HFFc6 (cell line): ENCODE measurements around the gene KLHL29. TPM values are rescaled to one million over a fixed set of nuclear protein-coding genes. Genes with fewer than 3 reads are reported as not detected.

Source experiments
- DNase-seq: peaks from one replicate; pipeline ENCODE4 v3.0.0-alpha.2; 2018
- H3K27ac Mint-ChIP-seq: 2 replicates; pipeline ENCODE4 v1.8.0; 2020; ENCODE audit warnings: mild to moderate bottlenecking, mixed read lengths
- H3K27me3 Mint-ChIP-seq: 2 replicates; pipeline ENCODE4 v1.8.0; 2021; ENCODE audit warnings: mild to moderate bottlenecking, moderate library complexity, mixed read lengths; ENCODE audit not compliant: insufficient read depth
- H3K36me3 Mint-ChIP-seq: 2 replicates; pipeline ENCODE4 v1.8.0; 2021; ENCODE audit warnings: low read depth, mixed read lengths
- H3K4me1 Mint-ChIP-seq: 2 replicates; pipeline ENCODE4 v1.8.0; 2020; ENCODE audit warnings: low read depth, mixed read lengths
- H3K4me3 Mint-ChIP-seq: 2 replicates; pipeline ENCODE4 v1.8.0; 2020; ENCODE audit warnings: mild to moderate bottlenecking, moderate library complexity, mixed read lengths
- H3K9me3 Mint-ChIP-seq: 2 replicates; pipeline ENCODE4 v1.8.0; 2020; ENCODE audit warnings: mild to moderate bottlenecking, mixed read lengths
- CTCF ChIP-seq: fragments of 200-600 bp; sonication (generic); IDR thresholded peaks from 2 replicates; pipeline ENCODE4 v1.5.0; 2021; ENCODE audit warnings: antibody characterized with exemption, mild to moderate bottlenecking
- total RNA-seq, 6 experiments: library from RNA; stranded (reverse); fragmentation: NEBNext Ultra II Directional; extraction: Animal tissue kit (Norgen Biotek cat#: 25700); gene quantifications; 2 replicates in 1 of 6; 3 replicates in 5 of 6; pipeline ENCODE4 v1.2.3, GENCODE V29; 2021

Gene KLHL29
- total RNA-seq, 6 experiments from 2014 or later: 7.4 to 9.7 (median 8.6) TPM

- Mint-ChIP-seq H3K27ac (no peak overlapping the region), H3K4me3 (peak overlapping the region; percentile 52; the same call in 1 of the 2 replicates), H3K4me1 (peaks cover 5% of the 10 kb centered on the region), H3K27me3 (no peaks in the 10 kb centered on the region), H3K36me3 (no peaks in the 10 kb centered on the region), H3K9me3 (no peaks in the 10 kb centered on the region)
- no peak for TF ChIP-seq CTCF
- no peak for DNase-seq
Measured at GRCh38 chr2:23532391-23533337, 147.7 kb downstream of the KLHL29 start.

GRCh38 chr2:23533338-23533695 is 148.3 kb downstream of the KLHL29 start:
- peaks cover 11% of the 10 kb centered on the region for H3K4me1 Mint-ChIP-seq
- H3K9me3 Mint-ChIP-seq: no peaks in the 10 kb centered on the region
- H3K27me3 Mint-ChIP-seq: no peaks in the 10 kb centered on the region
- no peak for DNase-seq
- H3K27ac Mint-ChIP-seq: no peak overlapping the region
- no peaks in the 10 kb centered on the region for H3K36me3 Mint-ChIP-seq
- TF ChIP-seq CTCF: no peak
- H3K4me3 Mint-ChIP-seq: no peak overlapping the region

GRCh38 chr2:23534771-23535170 is 149.8 kb downstream of the KLHL29 start:
- no peaks in the 10 kb centered on the region for H3K9me3 Mint-ChIP-seq
- no peak overlapping the region for H3K27ac Mint-ChIP-seq
- DNase-seq: no peak
- no peaks in the 10 kb centered on the region for H3K36me3 Mint-ChIP-seq
- peaks cover 16% of the 10 kb centered on the region for H3K4me1 Mint-ChIP-seq
- TF ChIP-seq CTCF: no peak
- H3K4me3 Mint-ChIP-seq: no peak overlapping the region
- H3K27me3 Mint-ChIP-seq: no peaks in the 10 kb centered on the region

- DNase-seq: no peak
- Mint-ChIP-seq H3K9me3 (no peaks in the 10 kb centered on the region), H3K4me1 (peaks cover 17% of the 10 kb centered on the region), H3K27ac (no peak overlapping the region), H3K27me3 (no peaks in the 10 kb centered on the region; the same call in 1 of the 2 replicates), H3K4me3 (no peak overlapping the region), H3K36me3 (no peaks in the 10 kb centered on the region)
- no peak for TF ChIP-seq CTCF
Measured at GRCh38 chr2:23536326-23536725, 151.3 kb downstream of the KLHL29 start.

- H3K4me1 Mint-ChIP-seq: peaks cover 30% of the 10 kb centered on the region
- no peaks in the 10 kb centered on the region for H3K36me3 Mint-ChIP-seq
- peak overlapping the region; percentile 47; the same call in 1 of the 2 replicates for H3K4me3 Mint-ChIP-seq
- no peak overlapping the region for H3K27ac Mint-ChIP-seq
- DNase-seq: peak; percentile 32
- no peaks in the 10 kb centered on the region; the same call in 1 of the 2 replicates for H3K27me3 Mint-ChIP-seq
- TF ChIP-seq CTCF: no peak
- no peaks in the 10 kb centered on the region for H3K9me3 Mint-ChIP-seq
Measured at GRCh38 chr2:23537991-23538390, 153.0 kb downstream of the KLHL29 start.
